Astrocyte of the spinal cord (primary cell): ENCODE results near the gene TPK1.

ENCODE experiments used
- DNase-seq: peaks from one replicate; pipeline ENCODE4 v3.0.0; 2011; ENCODE audit warnings: low read depth, low spot score
- H3K4me3 ChIP-seq: 2 replicates; pipeline ENCODE4 v1.5.1; 2011; ENCODE audit warnings: low read depth, mild to moderate bottlenecking, low read length, moderate library complexity
- CTCF ChIP-seq: IDR thresholded peaks from 2 replicates; pipeline ENCODE4 v1.5.1; 2012; ENCODE audit warnings: low read depth, mild to moderate bottlenecking, low read length, inconsistent platforms
- in situ Hi-C: cut with HindIII; loops from 2 replicates; pipeline ENCODE4 v1.10.0; 2017; ENCODE audit warnings: low sequenced_read_pairs

The TPK1 gene

GRCh38 chr7:144863320-144863647 is 27.4 kb upstream of the TPK1 start:
- in situ Hi-C loops, result no loop called here
- DNase-seq, result no peak
- no peak overlapping the region for H3K4me3 ChIP-seq
- TF ChIP-seq CTCF, result no peak

GRCh38 chr7:144862612-144863319 is 26.9 kb upstream of the TPK1 start:
- in situ Hi-C loops, result no loop called here
- no peak overlapping the region for H3K4me3 ChIP-seq
- no peak for DNase-seq
- TF ChIP-seq CTCF, result no peak

- in situ Hi-C loops, result no loop called here
- DNase-seq, result no peak
- no peak for TF ChIP-seq CTCF
- H3K4me3 ChIP-seq, result no peak overlapping the region
These were observed 23.9 kb upstream of the TPK1 start for GRCh38 chr7:144859739-144860138.

GRCh38 chr7:144857463-144857862 is 21.6 kb upstream of the TPK1 start:
- DNase-seq, result no peak
- TF ChIP-seq CTCF, result no peak
- in situ Hi-C loops, result no loop called here
- no peak overlapping the region for H3K4me3 ChIP-seq

GRCh38 chr7:144854839-144855424 is 19.1 kb upstream of the TPK1 start:
- H3K4me3 ChIP-seq, result no peak overlapping the region
- peak; percentile 56 for TF ChIP-seq CTCF
- in situ Hi-C loops, result no loop called here
- peak; percentile 22 for DNase-seq

GRCh38 chr7:144853542-144853941 is 17.7 kb upstream of the TPK1 start:
- in situ Hi-C loops, result no loop called here
- DNase-seq, result no peak
- TF ChIP-seq CTCF, result no peak
- no peak overlapping the region for H3K4me3 ChIP-seq
